ENCODE data around the gene ARMC5.

The ARMC5 gene

GRCh38 chr16:31472709-31473203 is 13.5 kb downstream of the ARMC5 start:
- peak; percentile 62 for TF ChIP-seq CTCF (IDR thresholded peaks at IDR 0.05; ENCODE audit: low read depth, low read length, missing control alignments)
- in situ Hi-C loops (cut with HindIII; ENCODE audit: low sequenced_read_pairs) = no loop called here
- peak overlapping the region; percentile 83 for H3K4me3 ChIP-seq (ENCODE audit: low read depth, low read length)
- peak; percentile 73 for DNase-seq (ENCODE audit: low read depth)

- in situ Hi-C loops (cut with HindIII; ENCODE audit: low sequenced_read_pairs) = no loop called here
- H3K4me3 ChIP-seq (ENCODE audit: low read depth, low read length) = peak overlapping the region; percentile 83
- no peak for DNase-seq (ENCODE audit: low read depth)
- TF ChIP-seq CTCF (IDR thresholded peaks at IDR 0.05; ENCODE audit: low read depth, low read length, missing control alignments) = no peak
These were observed 14.1 kb downstream of the ARMC5 start for GRCh38 chr16:31473264-31473984.

GRCh38 chr16:31474173-31474714 is 14.9 kb downstream of the ARMC5 start:
- DNase-seq (ENCODE audit: low read depth) = peak; percentile 72
- H3K4me3 ChIP-seq (ENCODE audit: low read depth, low read length) = no peak overlapping the region
- in situ Hi-C loops (cut with HindIII; ENCODE audit: low sequenced_read_pairs) = no loop called here
- no peak for TF ChIP-seq CTCF (IDR thresholded peaks at IDR 0.05; ENCODE audit: low read depth, low read length, missing control alignments)

- in situ Hi-C loops (cut with HindIII; ENCODE audit: low sequenced_read_pairs) = no loop called here
- no peak for DNase-seq (ENCODE audit: low read depth)
- no peak overlapping the region for H3K4me3 ChIP-seq (ENCODE audit: low read depth, low read length)
- TF ChIP-seq CTCF (IDR thresholded peaks at IDR 0.05; ENCODE audit: low read depth, low read length, missing control alignments) = no peak
These were observed 15.8 kb downstream of the ARMC5 start for GRCh38 chr16:31474773-31475738.

GRCh38 chr16:31475946-31476302 is 16.6 kb downstream of the ARMC5 start:
- no peak for DNase-seq (ENCODE audit: low read depth)
- H3K4me3 ChIP-seq (ENCODE audit: low read depth, low read length) = no peak overlapping the region
- in situ Hi-C loops (cut with HindIII; ENCODE audit: low sequenced_read_pairs) = no loop called here
- no peak for TF ChIP-seq CTCF (IDR thresholded peaks at IDR 0.05; ENCODE audit: low read depth, low read length, missing control alignments)

Data from astrocyte of the cerebellum (primary cell).